Naive B cell (primary cell): ENCODE data around the gene BMP4. TPM values are rescaled to one million over a fixed set of nuclear protein-coding genes. Genes with fewer than 3 reads are reported as not detected.

ENCODE experiments used
- ATAC-seq, 2 donors: fragments of 150-1000 bp; cut with Tn5 transposase; 2 replicates each; pipeline ENCODE4 v1.10.0; 2021; ENCODE audit warnings: low read depth in 2 of 2, mild to moderate bottlenecking in 2 of 2, moderate library complexity in 2 of 2
- DNase-seq: peaks from one replicate; pipeline ENCODE4 v3.0.0; 2022
- H3K27ac Mint-ChIP-seq, 6 donors: one replicate each; pipeline ENCODE4 v1.8.0; 2020 to 2022; ENCODE audit warnings: mild to moderate bottlenecking in 6 of 6, mixed read lengths in 6 of 6, moderate library complexity in 5 of 6, inconsistent platforms in 2 of 6
- H3K27me3 Mint-ChIP-seq, 3 donors: one replicate each; pipeline ENCODE4 v1.8.0; 2021 to 2022; ENCODE audit warnings: mixed read lengths in 3 of 3, mild to moderate bottlenecking in 1 of 3
- H3K36me3 Mint-ChIP-seq, 2 donors: one replicate each; pipeline ENCODE4 v1.8.0; 2020 to 2022; ENCODE audit warnings: mixed read lengths in 2 of 2, inconsistent platforms in 1 of 2, mild to moderate bottlenecking in 1 of 2
- H3K4me1 Mint-ChIP-seq, 3 donors: one replicate each; pipeline ENCODE4 v1.8.0; 2020 to 2022; ENCODE audit warnings: mixed read lengths in 3 of 3, inconsistent platforms in 1 of 3, mild to moderate bottlenecking in 1 of 3, moderate library complexity in 1 of 3
- H3K4me3 Mint-ChIP-seq, 8 donors: one replicate each; pipeline ENCODE4 v1.8.0; 2020 to 2022; ENCODE audit warnings: mild to moderate bottlenecking in 8 of 8, mixed read lengths in 8 of 8, moderate library complexity in 8 of 8, inconsistent platforms in 2 of 8
- H3K9me3 Mint-ChIP-seq, 7 donors: one replicate each; pipeline ENCODE4 v1.8.0; 2020 to 2022; ENCODE audit warnings: mixed read lengths in 7 of 7, mild to moderate bottlenecking in 5 of 7, inconsistent platforms in 2 of 7, moderate library complexity in 1 of 7
- polyA plus RNA-seq, 6 donors: library from polyadenylated mRNA; unstranded; fragments of 300-500 nt; fragmentation: Illumina TruSeq; gene quantifications; one replicate each; pipeline ENCODE4 v1.2.3, GENCODE V29; 2021; ENCODE audit warnings: low read depth in 6 of 6

The BMP4 gene
- polyA plus RNA-seq, 6 donors from 2014 or later = not detected

GRCh38 chr14:53924753-53925152 lies 31.9 kb downstream of the BMP4 start:
- no peak overlapping the region for H3K4me3 Mint-ChIP-seq
- H3K4me1 Mint-ChIP-seq = no peaks in the 10 kb centered on the region
- H3K27ac Mint-ChIP-seq = no peak overlapping the region
- ATAC-seq = no peak
- H3K9me3 Mint-ChIP-seq = peaks cover 0 to 4% (median 0%) of the 10 kb centered on the region in 7 donors
- peaks cover 16 to 49% (median 17%) of the 10 kb centered on the region in 3 donors for H3K27me3 Mint-ChIP-seq
- no peaks in the 10 kb centered on the region for H3K36me3 Mint-ChIP-seq
- no peak for DNase-seq

DNA sequence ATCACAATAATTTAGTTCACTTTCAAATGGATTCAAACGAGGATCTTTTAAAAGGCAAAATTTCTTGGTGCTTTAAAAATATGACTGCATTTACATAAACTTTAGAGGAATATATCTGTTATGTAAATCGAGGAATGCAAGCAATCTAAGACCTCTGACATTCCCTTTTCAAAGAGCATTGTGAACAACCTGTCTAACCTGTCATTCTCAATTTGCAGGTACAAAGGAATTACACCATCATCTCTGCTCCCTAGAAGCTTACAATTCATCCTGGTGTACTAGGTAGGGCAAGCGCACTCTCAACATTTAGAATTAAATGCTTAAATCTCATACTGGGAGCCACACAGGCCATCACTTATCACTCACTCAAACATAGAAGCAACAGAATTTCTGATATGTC lies 35.6 kb downstream of the BMP4 start:
- H3K27ac Mint-ChIP-seq = no peak overlapping the region
- no peak for ATAC-seq
- H3K27me3 Mint-ChIP-seq = peaks cover 9 to 31% (median 11%) of the 10 kb centered on the region in 3 donors
- H3K9me3 Mint-ChIP-seq = peaks cover 0 to 4% (median 1%) of the 10 kb centered on the region in 7 donors
- H3K4me1 Mint-ChIP-seq = no peaks in the 10 kb centered on the region
- DNase-seq = no peak
- no peak overlapping the region for H3K4me3 Mint-ChIP-seq
- H3K36me3 Mint-ChIP-seq = peaks cover 0 to under 1% of the 10 kb centered on the region in 2 donors

DNA sequence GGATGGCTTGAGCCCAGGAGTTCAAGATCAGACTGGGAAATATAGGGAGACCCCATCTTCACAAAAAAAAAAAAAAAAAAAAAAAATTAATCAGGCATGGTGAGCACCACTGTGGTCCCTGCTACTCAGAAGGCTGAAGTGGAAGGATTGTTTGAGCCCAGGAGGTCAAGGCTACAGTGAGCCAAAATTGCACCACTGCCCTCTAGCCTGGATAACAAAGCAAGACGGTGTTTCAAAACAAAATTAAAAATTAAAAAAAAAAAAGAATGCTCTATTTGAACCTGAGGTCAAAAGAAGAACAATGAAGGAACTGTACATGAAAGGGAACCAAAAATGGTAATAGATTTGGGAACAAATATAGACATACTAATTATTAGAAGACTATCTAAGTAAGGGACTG lies 40.4 kb downstream of the BMP4 start:
- Mint-ChIP-seq H3K27ac (no peak overlapping the region), H3K4me3 (no peak overlapping the region), H3K9me3 (peaks cover 3 to 24% (median 8%) of the 10 kb centered on the region in 7 donors), H3K27me3 (peaks cover 0 to under 1% (median 0%) of the 10 kb centered on the region in 3 donors), H3K36me3 (peaks cover 0 to 10% of the 10 kb centered on the region in 2 donors), H3K4me1 (no peaks in the 10 kb centered on the region)
- no peak for ATAC-seq
- DNase-seq = no peak

DNA sequence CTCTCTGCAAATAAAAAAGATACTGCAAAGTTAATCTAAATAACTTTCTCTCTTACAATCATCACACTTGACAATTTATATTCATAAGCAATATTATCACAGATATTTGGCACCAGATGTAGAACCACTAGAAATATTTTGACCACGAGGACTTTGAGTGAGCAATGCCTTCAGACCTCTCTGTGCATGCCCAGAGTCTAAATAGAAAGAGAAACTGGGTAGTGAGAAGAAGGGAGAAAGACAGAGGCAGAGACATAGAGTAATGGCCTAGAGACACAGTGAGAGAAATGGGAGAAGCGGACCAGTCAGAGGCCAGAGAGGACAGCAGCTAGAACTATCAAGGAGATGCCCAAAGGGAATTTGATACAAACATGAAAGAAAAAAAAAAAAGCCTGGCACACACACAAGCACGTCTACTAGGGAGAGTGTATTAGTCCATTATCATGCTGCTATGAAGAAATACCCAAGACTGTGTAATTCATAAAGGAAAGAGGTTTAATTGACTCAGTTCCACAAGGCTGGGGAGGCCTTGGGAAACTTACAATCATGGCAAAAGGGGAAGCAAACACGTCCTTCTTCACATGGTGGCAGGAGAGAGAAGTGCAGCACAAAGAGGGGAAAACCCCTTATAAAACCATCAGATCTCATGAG lies 41.1 kb downstream of the BMP4 start:
- Mint-ChIP-seq H3K27ac (peak overlapping the region in 1 of 6 donors; percentile 2), H3K4me3 (no peak overlapping the region), H3K36me3 (peaks cover 0 to 10% of the 10 kb centered on the region in 2 donors), H3K9me3 (peaks cover 3 to 24% (median 8%) of the 10 kb centered on the region in 7 donors), H3K27me3 (no peaks in the 10 kb centered on the region), H3K4me1 (no peaks in the 10 kb centered on the region)
- no peak for DNase-seq
- ATAC-seq = no peak

DNA sequence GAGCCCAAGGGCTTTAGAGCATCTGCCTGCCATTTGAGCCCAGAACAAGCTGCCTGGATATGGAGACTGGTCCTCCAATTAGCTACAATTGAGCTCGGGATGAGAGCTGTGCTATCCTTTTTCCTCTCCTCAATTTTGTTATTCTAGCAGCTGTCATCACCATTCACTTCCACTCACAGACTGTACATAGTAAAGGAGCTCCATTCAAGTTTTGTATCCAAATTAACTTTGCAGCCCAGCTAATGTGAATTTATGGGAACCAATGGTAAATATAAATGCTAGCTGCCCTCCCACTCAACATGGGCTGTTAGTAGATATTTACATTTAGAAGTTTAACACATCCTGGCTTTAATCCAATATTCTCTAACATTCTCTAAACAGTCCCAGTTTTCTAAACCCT lies 44.6 kb downstream of the BMP4 start:
- Mint-ChIP-seq H3K9me3 (peaks cover 3 to 24% (median 9%) of the 10 kb centered on the region in 7 donors), H3K4me1 (no peaks in the 10 kb centered on the region), H3K27me3 (no peaks in the 10 kb centered on the region), H3K4me3 (no peak overlapping the region), H3K36me3 (peaks cover 0 to 10% of the 10 kb centered on the region in 2 donors), H3K27ac (no peak overlapping the region)
- ATAC-seq (no peak), DNase-seq (no peak)

GRCh38 chr14:53908416-53908815 lies 48.2 kb downstream of the BMP4 start:
- no peak overlapping the region for H3K27ac Mint-ChIP-seq
- no peak for DNase-seq
- peaks cover 4 to 32% (median 7%) of the 10 kb centered on the region in 7 donors for H3K9me3 Mint-ChIP-seq
- H3K4me1 Mint-ChIP-seq = no peaks in the 10 kb centered on the region
- ATAC-seq = no peak
- peaks cover 0 to 7% of the 10 kb centered on the region in 2 donors for H3K36me3 Mint-ChIP-seq
- H3K27me3 Mint-ChIP-seq = no peaks in the 10 kb centered on the region
- H3K4me3 Mint-ChIP-seq = no peak overlapping the region

- H3K9me3 Mint-ChIP-seq = peaks cover 4 to 20% (median 8%) of the 10 kb centered on the region in 7 donors
Observed at GRCh38 chr14:53902307-53902706, 54.3 kb downstream of the BMP4 start.

DNA sequence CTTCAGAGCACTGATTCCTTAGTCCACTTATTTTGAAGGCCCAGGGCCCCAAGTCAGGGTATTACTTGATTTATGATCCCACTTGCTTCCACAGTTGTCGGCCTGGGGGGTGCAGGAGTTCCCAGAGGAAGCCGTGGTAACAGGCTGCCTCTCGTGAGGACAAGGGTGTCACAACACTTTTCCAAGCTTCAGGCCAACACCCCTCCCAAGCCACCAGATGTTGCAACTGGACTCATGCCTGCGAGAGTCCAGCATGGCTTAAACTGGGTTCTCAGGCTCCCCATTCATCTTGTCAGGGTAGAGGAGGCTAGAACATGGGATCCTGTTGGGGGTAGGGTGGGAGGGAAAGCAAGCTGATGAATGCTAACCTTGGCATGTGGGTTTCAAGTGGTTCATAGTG lies 56.1 kb downstream of the BMP4 start:
- H3K9me3 Mint-ChIP-seq = peaks cover 0 to 16% (median 5%) of the 10 kb centered on the region in 7 donors
- DNase-seq = no peak
- peaks cover 0 to 7% of the 10 kb centered on the region in 2 donors for H3K36me3 Mint-ChIP-seq
- ATAC-seq = no peak
- no peak overlapping the region for H3K4me3 Mint-ChIP-seq
- no peak overlapping the region for H3K27ac Mint-ChIP-seq
- H3K27me3 Mint-ChIP-seq = peaks cover 5 to 25% (median 17%) of the 10 kb centered on the region in 3 donors
- no peaks in the 10 kb centered on the region for H3K4me1 Mint-ChIP-seq

More at GRCh38 chr14:53902307-53902706, 54.3 kb downstream of the BMP4 start:
- Mint-ChIP-seq H3K27ac (no peak overlapping the region), H3K4me3 (no peak overlapping the region), H3K36me3 (peaks cover 0 to 7% of the 10 kb centered on the region in 2 donors), H3K27me3 (peaks cover 0 to 17% (median 4%) of the 10 kb centered on the region in 3 donors), H3K4me1 (no peaks in the 10 kb centered on the region)
- DNase-seq (no peak), ATAC-seq (no peak)
